ENCODE data around the gene CD81. TPM values are rescaled to one million over a fixed set of nuclear protein-coding genes. Genes with fewer than 3 reads are reported as not detected.

The CD81 gene
- total RNA-seq, 2 experiments from 2014 or later: 177 to 178 TPM

GRCh38 chr11:2395856-2396255, 18.7 kb downstream of the CD81 start:
- ChIA-PET CTCF (no interaction called here), POLR2A (no interaction called here)
- Mint-ChIP-seq H3K27me3 (no peaks in the 10 kb centered on the region), H3K4me1 (ENCODE audit: low read depth) (peaks cover 2% of the 10 kb centered on the region), H3K9me3 (no peaks in the 10 kb centered on the region), H3K36me3 (peaks cover 2% of the 10 kb centered on the region), H3K4me3 (no peak overlapping the region), H3K27ac (no peak overlapping the region)
- intact Hi-C loops (cut with micrococcal nuclease): no loop called here
- DNase-seq: no peak

GRCh38 chr11:2396471-2396870, 19.4 kb downstream of the CD81 start:
- Mint-ChIP-seq H3K9me3 (no peaks in the 10 kb centered on the region), H3K36me3 (peaks cover 2% of the 10 kb centered on the region), H3K27me3 (no peaks in the 10 kb centered on the region), H3K4me1 (ENCODE audit: low read depth) (peaks cover 4% of the 10 kb centered on the region), H3K27ac (no peak overlapping the region), H3K4me3 (no peak overlapping the region)
- no peak for DNase-seq
- CTCF ChIA-PET: no interaction called here
- POLR2A ChIA-PET: no interaction called here
- intact Hi-C loops (cut with micrococcal nuclease): no loop called here

GRCh38 chr11:2397005-2397404, 19.9 kb downstream of the CD81 start:
- no peaks in the 10 kb centered on the region for H3K27me3 Mint-ChIP-seq
- intact Hi-C loops (cut with micrococcal nuclease): no loop called here
- H3K36me3 Mint-ChIP-seq: peaks cover 2% of the 10 kb centered on the region
- H3K4me3 Mint-ChIP-seq: no peak overlapping the region
- POLR2A ChIA-PET: no interaction called here
- H3K9me3 Mint-ChIP-seq: no peaks in the 10 kb centered on the region
- H3K27ac Mint-ChIP-seq: no peak overlapping the region
- DNase-seq: no peak
- CTCF ChIA-PET: no interaction called here
- peaks cover 10% of the 10 kb centered on the region for H3K4me1 Mint-ChIP-seq (ENCODE audit: low read depth)

- H3K4me1 Mint-ChIP-seq (ENCODE audit: low read depth): peaks cover 15% of the 10 kb centered on the region
- DNase-seq: no peak
- peak overlapping the region; percentile 84 for H3K4me3 Mint-ChIP-seq
- intact Hi-C loops (cut with micrococcal nuclease): no loop called here
- no peaks in the 10 kb centered on the region for H3K27me3 Mint-ChIP-seq
- H3K27ac Mint-ChIP-seq: peak overlapping the region; percentile 82
- no peaks in the 10 kb centered on the region for H3K9me3 Mint-ChIP-seq
- ChIA-PET POLR2A (interaction anchor here (1.3 to 2.3 kb wide), 3 partner anchors 12 to 96 kb away, joined by 5 to 17 read pairs (median 15); partner anchors contain the start of genes C11orf21 and TSPAN32), CTCF (interaction anchor here (0.8 to 1.4 kb wide), 2 partner anchors 27 to 93 kb away, joined by 3 to 8 read pairs; no protein-coding TSS in a partner anchor)
- H3K36me3 Mint-ChIP-seq: peaks cover 2% of the 10 kb centered on the region
These were observed 21.7 kb downstream of the CD81 start for GRCh38 chr11:2398664-2399355.

GRCh38 chr11:2399488-2400068, 22.5 kb downstream of the CD81 start:
- H3K9me3 Mint-ChIP-seq: no peaks in the 10 kb centered on the region
- peaks cover 15% of the 10 kb centered on the region for H3K4me1 Mint-ChIP-seq (ENCODE audit: low read depth)
- ChIA-PET CTCF (interaction anchor here (1.3 to 2.4 kb wide), 6 partner anchors 16 to 131 kb away, joined by 3 to 26 read pairs (median 7); partner anchors contain the start of genes C11orf21 and TSPAN32), POLR2A (interaction anchor here (0.8 to 2.3 kb wide), 4 partner anchors 13 to 97 kb away, joined by 5 to 17 read pairs (median 10); partner anchors contain the start of genes C11orf21, CD81 and TSPAN32)
- H3K27me3 Mint-ChIP-seq: no peaks in the 10 kb centered on the region
- DNase-seq: peak; percentile 35
- peak overlapping the region; percentile 82 for H3K27ac Mint-ChIP-seq
- peaks cover 2% of the 10 kb centered on the region for H3K36me3 Mint-ChIP-seq
- intact Hi-C loops (cut with micrococcal nuclease): loop anchor here (1.0 to 2.0 kb wide), 5 partner anchors 21 to 658 kb away; partner anchors contain the start of genes CARS1, CD81 and TSPAN32
- H3K4me3 Mint-ChIP-seq: peak overlapping the region; percentile 84

GRCh38 chr11:2400069-2400761, 23.1 kb downstream of the CD81 start, which contains the start of gene TSSC4:
Gene TSSC4, plus strand, starts transcription at chr11:2400750. Its CDS starts 1,884 bp downstream, at chr11:2402634.
- ChIA-PET CTCF (interaction anchor here (0.8 to 2.4 kb wide), 13 partner anchors 13 to 130 kb away, joined by 3 to 26 read pairs (median 4); partner anchors contain the start of genes C11orf21, CD81 and TSPAN32), POLR2A (interaction anchor here (0.8 to 2.3 kb wide), 5 partner anchors 13 to 98 kb away, joined by 5 to 17 read pairs (median 5); partner anchors contain the start of genes C11orf21, CD81 and TSPAN32)
- intact Hi-C loops (cut with micrococcal nuclease): loop anchor here (1.0 to 2.0 kb wide), 5 partner anchors 21 to 657 kb away; partner anchors contain the start of genes CARS1, CD81 and TSPAN32
- Mint-ChIP-seq H3K36me3 (peaks cover 2% of the 10 kb centered on the region), H3K27me3 (no peaks in the 10 kb centered on the region), H3K9me3 (no peaks in the 10 kb centered on the region), H3K4me1 (ENCODE audit: low read depth) (peaks cover 15% of the 10 kb centered on the region), H3K4me3 (peak within 1 kb of the TSS; percentile 84), H3K27ac (peak within 1 kb of the TSS; percentile 82)
- DNase-seq: peak; percentile 99

GRCh38 chr11:2400762-2401435, 23.8 kb downstream of the CD81 start:
- Mint-ChIP-seq H3K27me3 (no peaks in the 10 kb centered on the region), H3K36me3 (peaks cover 2% of the 10 kb centered on the region), H3K4me1 (ENCODE audit: low read depth) (peaks cover 15% of the 10 kb centered on the region), H3K27ac (peak overlapping the region; percentile 82), H3K9me3 (no peaks in the 10 kb centered on the region), H3K4me3 (peak overlapping the region; percentile 84)
- intact Hi-C loops (cut with micrococcal nuclease): loop anchor here (1.0 to 2.0 kb wide), 5 partner anchors 20 to 656 kb away; partner anchors contain the start of genes CARS1, CD81 and TSPAN32
- no peak for DNase-seq
- ChIA-PET POLR2A (interaction anchor here (1.0 to 2.3 kb wide), 3 partner anchors 23 to 99 kb away, joined by 5 to 17 read pairs (median 15); partner anchors contain the start of genes C11orf21 and TSPAN32), CTCF (interaction anchor here (0.8 to 2.4 kb wide), 15 partner anchors 14 to 131 kb away, joined by 3 to 26 read pairs (median 4); partner anchors contain the start of genes C11orf21, CD81 and TSPAN32)

GRCh38 chr11:2401436-2401984, 24.4 kb downstream of the CD81 start:
- H3K36me3 Mint-ChIP-seq: peaks cover 2% of the 10 kb centered on the region
- peak overlapping the region; percentile 84 for H3K4me3 Mint-ChIP-seq
- POLR2A ChIA-PET: interaction anchor here (2.2 kb wide), 1 partner anchor 24 kb away, joined by 17 read pairs; no protein-coding TSS in a partner anchor
- no peaks in the 10 kb centered on the region for H3K27me3 Mint-ChIP-seq
- intact Hi-C loops (cut with micrococcal nuclease): loop anchor here (2.0 kb wide), 1 partner anchor 19 kb away; no protein-coding TSS in a partner anchor
- peak overlapping the region; percentile 82 for H3K27ac Mint-ChIP-seq
- CTCF ChIA-PET: interaction anchor here (0.9 to 2.4 kb wide), 9 partner anchors 14 to 131 kb away, joined by 3 to 26 read pairs (median 4); partner anchors contain the start of gene CD81
- H3K9me3 Mint-ChIP-seq: no peaks in the 10 kb centered on the region
- peaks cover 15% of the 10 kb centered on the region for H3K4me1 Mint-ChIP-seq (ENCODE audit: low read depth)
- DNase-seq: no peak

GRCh38 chr11:2402106-2402505, 25.0 kb downstream of the CD81 start:
- intact Hi-C loops (cut with micrococcal nuclease): no loop called here
- no peak overlapping the region for H3K27ac Mint-ChIP-seq
- H3K4me1 Mint-ChIP-seq (ENCODE audit: low read depth): peaks cover 15% of the 10 kb centered on the region
- no peaks in the 10 kb centered on the region for H3K27me3 Mint-ChIP-seq
- no peaks in the 10 kb centered on the region for H3K9me3 Mint-ChIP-seq
- H3K36me3 Mint-ChIP-seq: no peaks in the 10 kb centered on the region
- POLR2A ChIA-PET: no interaction called here
- no peak for DNase-seq
- CTCF ChIA-PET: interaction anchor here (0.9 to 2.4 kb wide), 5 partner anchors 18 to 130 kb away, joined by 3 to 26 read pairs (median 4); no protein-coding TSS in a partner anchor
- peak overlapping the region; percentile 84 for H3K4me3 Mint-ChIP-seq

- Mint-ChIP-seq H3K4me3 (peak overlapping the region; percentile 84), H3K27ac (no peak overlapping the region), H3K36me3 (no peaks in the 10 kb centered on the region), H3K9me3 (no peaks in the 10 kb centered on the region), H3K4me1 (ENCODE audit: low read depth) (peaks cover 15% of the 10 kb centered on the region), H3K27me3 (no peaks in the 10 kb centered on the region)
- intact Hi-C loops (cut with micrococcal nuclease): no loop called here
- DNase-seq: no peak
- CTCF ChIA-PET: interaction anchor here (1.8 kb wide), 1 partner anchor 98 kb away, joined by 6 read pairs; no protein-coding TSS in a partner anchor
- POLR2A ChIA-PET: no interaction called here
These were observed 26.0 kb downstream of the CD81 start for GRCh38 chr11:2402890-2403645.
